GM21529 (cell line): ENCODE data around the gene SLC25A53.

Source experiments
- ATAC-seq: cut with Tn5 transposase; IDR thresholded peaks from one replicate; pipeline ENCODE4 v1.9.1; 2021; ENCODE audit not compliant: unreplicated experiment

The SLC25A53 gene

GRCh38 chrX:104156630-104157529 lies at the start of gene SLC25A53:
TSS of gene SLC25A53 (minus strand) at chrX:104157009. CDS start at chrX:104105257, 51,752 bp downstream.
- ATAC-seq = peak; percentile 90

- no peak for ATAC-seq
Measured at GRCh38 chrX:104205548-104205947, 48.7 kb upstream of the SLC25A53 start.

GRCh38 chrX:104195489-104196084 lies 38.8 kb upstream of the SLC25A53 start:
- ATAC-seq = peak; percentile 61

- ATAC-seq = no peak
Measured at GRCh38 chrX:104195013-104195412, 38.2 kb upstream of the SLC25A53 start.

GRCh38 chrX:104193485-104193884 lies 36.7 kb upstream of the SLC25A53 start:
- no peak for ATAC-seq

- no peak for ATAC-seq
Measured at GRCh38 chrX:104189837-104190236, 33.0 kb upstream of the SLC25A53 start.

- no peak for ATAC-seq
Measured at GRCh38 chrX:104187931-104188330, 31.1 kb upstream of the SLC25A53 start.

GRCh38 chrX:104183685-104184084 lies 26.9 kb upstream of the SLC25A53 start:
- ATAC-seq = no peak

- no peak for ATAC-seq
Measured at GRCh38 chrX:104173841-104174240, 17.0 kb upstream of the SLC25A53 start.

- ATAC-seq = no peak
Measured at GRCh38 chrX:104172788-104173187, 16.0 kb upstream of the SLC25A53 start.

GRCh38 chrX:104172121-104172520 lies 15.3 kb upstream of the SLC25A53 start:
- no peak for ATAC-seq

GRCh38 chrX:104168127-104168526 lies 11.3 kb upstream of the SLC25A53 start:
- ATAC-seq = no peak

- ATAC-seq = no peak
Measured at GRCh38 chrX:104166735-104167436, 10.1 kb upstream of the SLC25A53 start.

GRCh38 chrX:104165894-104166734 lies 9.3 kb upstream of the SLC25A53 start, which contains the start of gene FAM199X:
TSS of gene FAM199X (plus strand) at chrX:104166453. CDS start at chrX:104166786, 333 bp downstream.
- ATAC-seq = peak; percentile 92

GRCh38 chrX:104151037-104151436 lies 5.8 kb downstream of the SLC25A53 start:
- no peak for ATAC-seq

- ATAC-seq = no peak
Measured at GRCh38 chrX:104141087-104141760, 15.6 kb downstream of the SLC25A53 start.

- no peak for ATAC-seq
Measured at GRCh38 chrX:104137496-104137895, 19.3 kb downstream of the SLC25A53 start.

- peak; percentile 98 for ATAC-seq
Measured at GRCh38 chrX:104136241-104137019, 20.4 kb downstream of the SLC25A53 start.

GRCh38 chrX:104135677-104136076 lies 21.1 kb downstream of the SLC25A53 start:
- ATAC-seq = no peak
